ENCODE results near the gene PLD5. TPM values are rescaled to one million over a fixed set of nuclear protein-coding genes. Genes with fewer than 3 reads are reported as not detected.

PLD5 gene
- under 1 TPM; 0.03 to 0.22 (median 0.14) TPM for polyA plus RNA-seq

- 0 to 2% (median 1%) methylated on average over 34 to 74 of the region's 77 CpGs for WGBS, 3 donors
- no peak within 1 kb of the TSS for H3K27ac ChIP-seq (ENCODE audit: low read depth, low read length)
These were observed at the start of gene PLD5 for GRCh38 chr1:242524571-242525359. Gene PLD5 (minus strand): TSS chr1:242524697.

GRCh38 chr1:242569867-242570266, 45.4 kb upstream of the PLD5 start:
- 59 to 75% (median 69%) methylated on average over 1 of the region's 1 CpG for WGBS, 3 donors
- H3K27ac ChIP-seq (ENCODE audit: low read depth, low read length) = no peak overlapping the region

- no peak overlapping the region for H3K27ac ChIP-seq (ENCODE audit: low read depth, low read length)
- WGBS, 3 donors = 79 to 85% (median 84%) methylated on average over 9 of the region's 9 CpGs
These were observed 44.2 kb upstream of the PLD5 start for GRCh38 chr1:242568666-242569065.

- WGBS, 3 donors = 36 to 50% (median 47%) methylated on average over 3 of the region's 3 CpGs
These were observed 43.1 kb upstream of the PLD5 start for GRCh38 chr1:242567596-242567995.

GRCh38 chr1:242556759-242557158, 32.3 kb upstream of the PLD5 start:
- 65 to 71% (median 67%) methylated on average over 5 of the region's 5 CpGs for WGBS, 3 donors
- H3K27ac ChIP-seq (ENCODE audit: low read depth, low read length) = no peak overlapping the region

More at GRCh38 chr1:242567596-242567995, 43.1 kb upstream of the PLD5 start:
- H3K27ac ChIP-seq (ENCODE audit: low read depth, low read length) = no peak overlapping the region

GRCh38 chr1:242556276-242556675, 31.8 kb upstream of the PLD5 start:
- no peak overlapping the region for H3K27ac ChIP-seq (ENCODE audit: low read depth, low read length)

- 74 to 86% (median 82%) methylated on average over 6 of the region's 6 CpGs for WGBS, 3 donors
- no peak overlapping the region for H3K27ac ChIP-seq (ENCODE audit: low read depth, low read length)
These were observed 30.1 kb upstream of the PLD5 start for GRCh38 chr1:242554577-242554976.

- 44 to 59% (median 58%) methylated on average over 6 of the region's 6 CpGs for WGBS, 3 donors
These were observed 22.6 kb upstream of the PLD5 start for GRCh38 chr1:242546849-242547729.

GRCh38 chr1:242546441-242546840, 21.9 kb upstream of the PLD5 start:
- no peak overlapping the region for H3K27ac ChIP-seq (ENCODE audit: low read depth, low read length)
- 75 to 89% (median 83%) methylated on average over 3 of the region's 3 CpGs for WGBS, 3 donors

More at GRCh38 chr1:242546849-242547729, 22.6 kb upstream of the PLD5 start:
- H3K27ac ChIP-seq (ENCODE audit: low read depth, low read length) = no peak overlapping the region

- 52 to 57% (median 55%) methylated on average over 2 of the region's 2 CpGs for WGBS, 3 donors
- no peak overlapping the region for H3K27ac ChIP-seq (ENCODE audit: low read depth, low read length)
These were observed 19.6 kb upstream of the PLD5 start for GRCh38 chr1:242544071-242544470.

GRCh38 chr1:242542271-242542670, 17.8 kb upstream of the PLD5 start:
- H3K27ac ChIP-seq (ENCODE audit: low read depth, low read length) = no peak overlapping the region
- WGBS, 3 donors = 91 to 98% (median 91%) methylated on average over 2 of the region's 2 CpGs

- H3K27ac ChIP-seq (ENCODE audit: low read depth, low read length) = no peak overlapping the region
- WGBS, 3 donors = 38 to 42% (median 39%) methylated on average over 1 of the region's 1 CpG
These were observed 11.5 kb upstream of the PLD5 start for GRCh38 chr1:242535986-242536385.

- H3K27ac ChIP-seq (ENCODE audit: low read depth, low read length) = no peak overlapping the region
- 76 to 91% (median 85%) methylated on average over 1 of the region's 1 CpG for WGBS, 3 donors
These were observed 10.3 kb upstream of the PLD5 start for GRCh38 chr1:242534753-242535152.

GRCh38 chr1:242530761-242531160, 6.3 kb upstream of the PLD5 start:
- H3K27ac ChIP-seq (ENCODE audit: low read depth, low read length) = no peak overlapping the region
- WGBS, 3 donors = 45 to 60% (median 58%) methylated on average over 1 of the region's 1 CpG

GRCh38 chr1:242525769-242526168, 1.3 kb upstream of the PLD5 start:
- no peak overlapping the region for H3K27ac ChIP-seq (ENCODE audit: low read depth, low read length)
- 56 to 77% (median 72%) methylated on average over 2 of the region's 2 CpGs for WGBS, 3 donors

GRCh38 chr1:242525360-242525722, 844 bp upstream of the PLD5 start:
- 7 to 10% (median 9%) methylated on average over 10 of the region's 10 CpGs for WGBS, 3 donors
- no peak overlapping the region for H3K27ac ChIP-seq (ENCODE audit: low read depth, low read length)

GRCh38 chr1:242523719-242524570, 552 bp downstream of the PLD5 start:
- no peak overlapping the region for H3K27ac ChIP-seq (ENCODE audit: low read depth, low read length)
- 1 to 3% (median 2%) methylated on average over 59 to 77 of the region's 85 CpGs for WGBS, 3 donors

GRCh38 chr1:242522996-242523718, 1.3 kb downstream of the PLD5 start:
- no peak overlapping the region for H3K27ac ChIP-seq (ENCODE audit: low read depth, low read length)
- WGBS, 3 donors = 2 to 4% (median 3%) methylated on average over 26 of the region's 26 CpGs
